Caco-2 (cell line): ENCODE measurements around the gene GZF1. TPM values are rescaled to one million over a fixed set of nuclear protein-coding genes. Genes with fewer than 3 reads are reported as not detected.

Experiments
- BruUV-seq: library from RNA; stranded (reverse); fragments of 400-500 nt; replicated peaks from 2 replicates; lab custom pipeline; 2021; lab: Mats Ljungman, UMichigan
- CTCF ChIA-PET: fragments of 300-600 bp; sonication (Branson Sonifier 250); formaldehyde crosslinking; loops from one replicate; lab custom pipeline; 2022; ENCODE audit warnings: antibody characterized with exemption; lab: Charles Lee
- POLR2A ChIA-PET: fragments of 300-600 bp; sonication (Branson Sonifier 250); formaldehyde crosslinking; loops from one replicate; lab custom pipeline; 2022; ENCODE audit warnings: antibody characterized with exemption; lab: Charles Lee
- DNase-seq, 2 experiments: peaks; one replicate each; pipeline versions ENCODE4 v3.0.0 to v3.0.0-alpha.2; 2020 to 2022
- H3K27me3 ChIP-seq: replicated peaks from 2 replicates; pipeline ENCODE4 v1.6.0; 2011; ENCODE audit warnings: low read length; ENCODE audit not compliant: control insufficient read depth, insufficient read depth
- H3K36me3 ChIP-seq: 2 replicates; pipeline ENCODE4 v1.5.1; 2011; ENCODE audit warnings: low read length; ENCODE audit not compliant: control insufficient read depth, insufficient read depth
- H3K4me1 ChIP-seq: fragments of 250-450 bp; sonication (Bioruptor Pico); 2 replicates; pipeline ENCODE4 v1.5.1; 2020; ENCODE audit warnings: mild to moderate bottlenecking
- H3K4me3 ChIP-seq: 2 replicates; pipeline ENCODE4 v1.5.1; 2011; ENCODE audit warnings: low read depth, mild to moderate bottlenecking, control low read depth, low read length
- H3K9me3 ChIP-seq: fragments of 250-450 bp; sonication (Bioruptor Pico); 2 replicates; pipeline ENCODE4 v1.5.1; 2020; ENCODE audit warnings: mild to moderate bottlenecking, moderate library complexity
- H3K27ac Mint-ChIP-seq: one replicate; pipeline ENCODE4 v1.8.0; 2022; ENCODE audit warnings: mixed read lengths; ENCODE audit not compliant: unreplicated experiment
- H3K27me3 Mint-ChIP-seq: one replicate; pipeline ENCODE4 v1.8.0; 2022; ENCODE audit warnings: mixed read lengths; ENCODE audit not compliant: insufficient read depth, unreplicated experiment
- H3K36me3 Mint-ChIP-seq: one replicate; pipeline ENCODE4 v1.8.0; 2022; ENCODE audit warnings: mild to moderate bottlenecking, mixed read lengths; ENCODE audit not compliant: insufficient read depth, unreplicated experiment
- H3K4me1 Mint-ChIP-seq: one replicate; pipeline ENCODE4 v1.8.0; 2022; ENCODE audit warnings: low read depth, mixed read lengths; ENCODE audit not compliant: unreplicated experiment
- H3K4me3 Mint-ChIP-seq: one replicate; pipeline ENCODE4 v1.8.0; 2022; ENCODE audit warnings: mild to moderate bottlenecking, moderate library complexity, mixed read lengths; ENCODE audit not compliant: unreplicated experiment
- H3K9me3 Mint-ChIP-seq: one replicate; pipeline ENCODE4 v1.8.0; 2022; ENCODE audit warnings: mixed read lengths; ENCODE audit not compliant: unreplicated experiment
- CTCF ChIP-seq, 2 experiments: fragments of 200-600 bp in 1 of 2; IDR thresholded peaks; 1 replicate in 1 of 2; 2 replicates in 1 of 2; pipeline versions ENCODE4 v1.5.1 to v1.8.0; 2011 to 2022; ENCODE audit warnings: antibody characterized with exemption in 1 of 2, control low read depth in 1 of 2, inconsistent platforms in 1 of 2, low read depth in 1 of 2, low read length in 1 of 2, mild to moderate bottlenecking in 1 of 2, moderate library complexity in 1 of 2; ENCODE audit not compliant: insufficient read depth in 1 of 2, severe bottlenecking in 1 of 2, unreplicated experiment in 1 of 2
- intact Hi-C: fragments of 100-400 bp; cut with micrococcal nuclease; formaldehyde crosslinking; loops from one replicate; pipeline ENCODE4 v1.10.0; 2022; ENCODE audit not compliant: unreplicated experiment
- total RNA-seq: library from RNA; stranded (reverse); gene quantifications from 2 replicates; pipeline ENCODE4 v1.2.3, GENCODE V29; 2022

Gene GZF1
- total RNA-seq, 1 experiment from 2014 or later: 18.4 TPM

GRCh38 chr20:23318347-23318746 is 43.6 kb upstream of the GZF1 start:
- Mint-ChIP-seq H3K4me3 (no peak overlapping the region), H3K4me1 (peaks cover 6% of the 10 kb centered on the region), H3K27me3 (no peaks in the 10 kb centered on the region), H3K27ac (no peak overlapping the region), H3K36me3 (no peaks in the 10 kb centered on the region), H3K9me3 (peaks cover 10% of the 10 kb centered on the region)
- Histone ChIP-seq H3K36me3 (no peaks in the 10 kb centered on the region; the same call in 1 of the 2 replicates), H3K9me3 (no peaks in the 10 kb centered on the region), H3K27me3 (no peaks in the 10 kb centered on the region), H3K4me1 (0 out of 2 replicates have a peak, but pooled peaks cover 4% of the 10 kb centered on the region), H3K4me3 (no peak overlapping the region)
- ChIA-PET CTCF (no interaction called here), POLR2A (no interaction called here)
- no TSS peak for BruUV-seq
- DNase-seq: no peak
- intact Hi-C loops: no loop called here
- no peak for TF ChIP-seq CTCF (IDR thresholded peaks at IDR 0.05; ENCODE audit: insufficient read depth in 1 of 2, low read depth in 1 of 2, low read length in 1 of 2, severe bottlenecking in 1 of 2, unreplicated experiment in 1 of 2)

GRCh38 chr20:23320317-23320716 is 41.7 kb upstream of the GZF1 start:
- BruUV-seq: no TSS peak
- ChIA-PET CTCF (interaction anchor here (0.8 to 2.8 kb wide), 3 partner anchors 20 to 119 kb away, joined by 3 to 19 read pairs (median 4); no protein-coding TSS in a partner anchor), POLR2A (no interaction called here)
- no peaks in the 10 kb centered on the region for H3K4me1 ChIP-seq
- intact Hi-C loops: no loop called here
- no peaks in the 10 kb centered on the region; the same call in 1 of the 2 replicates for H3K36me3 ChIP-seq
- no peaks in the 10 kb centered on the region for H3K27me3 ChIP-seq
- peaks cover 10% of the 10 kb centered on the region for H3K9me3 Mint-ChIP-seq
- peak in 1 of 2 experiments; percentile 39 for DNase-seq
- H3K4me3 ChIP-seq: no peak overlapping the region
- no peaks in the 10 kb centered on the region for H3K9me3 ChIP-seq
- no peaks in the 10 kb centered on the region for H3K36me3 Mint-ChIP-seq
- H3K27me3 Mint-ChIP-seq: no peaks in the 10 kb centered on the region
- peak; percentile 58 to 63 for TF ChIP-seq CTCF (IDR thresholded peaks at IDR 0.05; ENCODE audit: insufficient read depth in 1 of 2, low read depth in 1 of 2, low read length in 1 of 2, severe bottlenecking in 1 of 2, unreplicated experiment in 1 of 2)
- H3K4me1 Mint-ChIP-seq: peaks cover 2% of the 10 kb centered on the region
- no peak overlapping the region for H3K27ac Mint-ChIP-seq
- H3K4me3 Mint-ChIP-seq: no peak overlapping the region

- Mint-ChIP-seq H3K4me1 (no peaks in the 10 kb centered on the region), H3K4me3 (no peak overlapping the region), H3K27ac (no peak overlapping the region), H3K9me3 (no peaks in the 10 kb centered on the region), H3K36me3 (no peaks in the 10 kb centered on the region), H3K27me3 (no peaks in the 10 kb centered on the region)
- no peaks in the 10 kb centered on the region for H3K27me3 ChIP-seq
- POLR2A ChIA-PET: no interaction called here
- H3K36me3 ChIP-seq: no peaks in the 10 kb centered on the region; the same call in 1 of the 2 replicates
- no peak overlapping the region for H3K4me3 ChIP-seq
- no peak for TF ChIP-seq CTCF (IDR thresholded peaks at IDR 0.05; ENCODE audit: insufficient read depth in 1 of 2, low read depth in 1 of 2, low read length in 1 of 2, severe bottlenecking in 1 of 2, unreplicated experiment in 1 of 2)
- intact Hi-C loops: no loop called here
- BruUV-seq: no TSS peak
- CTCF ChIA-PET: interaction anchor here (0.8 kb wide), 1 partner anchor 25 kb away, joined by 3 read pairs; no protein-coding TSS in a partner anchor
- no peaks in the 10 kb centered on the region; the same call in 1 of the 2 replicates for H3K9me3 ChIP-seq
- DNase-seq: no peak
- H3K4me1 ChIP-seq: peaks cover 10% of the 10 kb centered on the region; the same call in 1 of the 2 replicates
These were observed 36.9 kb upstream of the GZF1 start for GRCh38 chr20:23325107-23325506.
